Smooth muscle cell (in vitro differentiated cells): Measurements from ENCODE around the gene GMPPA. TPM values are rescaled to one million over a fixed set of nuclear protein-coding genes. Genes with fewer than 3 reads are reported as not detected.

Experiments
- DNase-seq: peaks from one replicate; lab custom pipeline; 2025; ENCODE audit not compliant: unreplicated experiment; lab: John Stamatoyannopoulos, UW
- H2AFZ ChIP-seq: fragments of 200-600 bp; sonication (generic); 2 replicates; pipeline ENCODE4 v1.6.0; 2016; ENCODE audit warnings: antibody characterized with exemption, low read depth, mild to moderate bottlenecking
- H3F3A ChIP-seq: fragments of 200-600 bp; sonication (generic); 2 replicates; pipeline ENCODE4 v1.6.0; 2017; ENCODE audit warnings: antibody characterized with exemption, low read depth
- H3K27ac ChIP-seq: fragments of 200-600 bp; sonication (generic); 2 replicates; pipeline ENCODE4 v1.5.1; 2016; ENCODE audit warnings: low read depth, mild to moderate bottlenecking
- H3K27me3 ChIP-seq: fragments of 200-600 bp; sonication (generic); 2 replicates; pipeline ENCODE4 v1.6.1; 2016; ENCODE audit warnings: low read depth, mild to moderate bottlenecking
- H3K36me3 ChIP-seq: fragments of 200-600 bp; sonication (generic); 2 replicates; pipeline ENCODE4 v1.5.1; 2016; ENCODE audit warnings: low read depth
- H3K4me1 ChIP-seq: fragments of 200-600 bp; sonication (generic); 2 replicates; pipeline ENCODE4 v1.5.1; 2016; ENCODE audit warnings: low read depth
- H3K4me2 ChIP-seq: fragments of 200-600 bp; sonication (generic); 2 replicates; pipeline ENCODE4 v1.6.0; 2016; ENCODE audit warnings: mild to moderate bottlenecking
- H3K4me3 ChIP-seq: fragments of 200-600 bp; sonication (generic); 2 replicates; pipeline ENCODE4 v1.5.1; 2016; ENCODE audit warnings: mild to moderate bottlenecking
- H3K79me2 ChIP-seq: fragments of 200-600 bp; sonication (generic); 2 replicates; pipeline ENCODE4 v1.6.0; 2016; ENCODE audit warnings: low read depth, mild to moderate bottlenecking
- H3K9ac ChIP-seq: fragments of 200-600 bp; sonication (generic); 2 replicates; pipeline ENCODE4 v1.6.0; 2016; ENCODE audit warnings: low read depth
- H3K9me3 ChIP-seq: fragments of 200-600 bp; sonication (generic); replicated peaks from 2 replicates; pipeline ENCODE4 v1.5.1; 2016; ENCODE audit warnings: low read depth
- H4K20me1 ChIP-seq: fragments of 200-600 bp; sonication (generic); 2 replicates; pipeline ENCODE4 v1.6.0; 2016; ENCODE audit warnings: low read depth
- CTCF ChIP-seq: fragments of 200-600 bp; sonication (generic); IDR thresholded peaks from 2 replicates; pipeline ENCODE4 v1.5.1; 2017; ENCODE audit warnings: borderline replicate concordance, mild to moderate bottlenecking, antibody characterized with exemption; ENCODE audit not compliant: insufficient read depth, poor library complexity, severe bottlenecking
- WGBS: methylation state at CpG from one replicate; pipeline ENCODE4 v1.1.7; 2016; ENCODE audit warnings: low lambda C conversion rate; 5-methylcytosine and 5-hydroxymethylcytosine counted together
- polyA plus RNA-seq: library from polyadenylated mRNA; unstranded; fragments of >200 nt; fragmentation: Nextera tagmentation; extraction: Ambion mirVana; gene quantifications from 2 replicates; pipeline ENCODE4 v1.2.1, GENCODE V29; 2016
- total RNA-seq: library from RNA; depleted of rRNA; stranded (reverse); fragments of >200 nt; gene quantifications from 2 replicates; pipeline ENCODE4 v1.2.3, GENCODE V29; 2014

The GMPPA gene
- total and polyA plus RNA-seq, 2 experiments from 2014 or later: 59.3 to 81.7 TPM

- no peak overlapping the region for H3K27ac ChIP-seq
- no peaks in the 10 kb centered on the region for H3K9me3 ChIP-seq
- no peaks in the 10 kb centered on the region for H3K79me2 ChIP-seq
- DNase-seq: no peak
- 82% methylated on average over 8 of the region's 8 CpGs for WGBS
- no peaks in the 10 kb centered on the region for H3K36me3 ChIP-seq
- H3K4me3 ChIP-seq: no peak overlapping the region
- H4K20me1 ChIP-seq: peaks cover 17% of the 10 kb centered on the region
- no peaks in the 10 kb centered on the region for H3F3A ChIP-seq
- H3K4me1 ChIP-seq: peaks cover 47% of the 10 kb centered on the region
- no peak for TF ChIP-seq CTCF
- no peak overlapping the region for H3K9ac ChIP-seq
- H3K4me2 ChIP-seq: no peak overlapping the region
- no peak overlapping the region for H2AFZ ChIP-seq
- H3K27me3 ChIP-seq: peaks cover 8% of the 10 kb centered on the region
These were observed 9.1 kb downstream of the GMPPA start for GRCh38 chr2:219507581-219508443.

GRCh38 chr2:219508444-219508734 lies 9.7 kb downstream of the GMPPA start:
- Histone ChIP-seq H3K4me1 (peaks cover 52% of the 10 kb centered on the region), H2AFZ (no peak overlapping the region), H3K36me3 (no peaks in the 10 kb centered on the region), H3F3A (no peaks in the 10 kb centered on the region), H4K20me1 (peaks cover 17% of the 10 kb centered on the region), H3K4me3 (no peak overlapping the region), H3K27me3 (peaks cover 11% of the 10 kb centered on the region), H3K9ac (no peak overlapping the region), H3K9me3 (no peaks in the 10 kb centered on the region), H3K4me2 (no peak overlapping the region), H3K27ac (no peak overlapping the region), H3K79me2 (no peaks in the 10 kb centered on the region)
- no peak for DNase-seq
- 89% methylated on average over 4 of the region's 4 CpGs for WGBS
- TF ChIP-seq CTCF: no peak

- TF ChIP-seq CTCF: no peak
- no peak overlapping the region for H2AFZ ChIP-seq
These were observed 10.5 kb downstream of the GMPPA start for GRCh38 chr2:219508971-219509779.

More at GRCh38 chr2:219508971-219509779, 10.5 kb downstream of the GMPPA start:
- Histone ChIP-seq H3K9ac (no peak overlapping the region), H3K4me3 (no peak overlapping the region), H3K27ac (no peak overlapping the region), H3K27me3 (peaks cover 11% of the 10 kb centered on the region), H3K36me3 (no peaks in the 10 kb centered on the region), H3K9me3 (no peaks in the 10 kb centered on the region), H3K4me2 (peak overlapping the region; percentile 76), H3K79me2 (no peaks in the 10 kb centered on the region), H3F3A (no peaks in the 10 kb centered on the region), H4K20me1 (peaks cover 17% of the 10 kb centered on the region), H3K4me1 (peaks cover 60% of the 10 kb centered on the region)
- 27% methylated on average over 6 of the region's 14 CpGs for WGBS
- no peak for DNase-seq
